Embryonic facial prominence (tissue), 1 donor: ENCODE measurements around the gene PDE4D.
A peak's percentile ranks its signal among the peaks of the same experiment; 100 is the strongest.

Experiments used
- DNase-seq: peaks from one replicate; pipeline ENCODE4 v3.0.0-alpha.2; 2016; ENCODE audit errors: extremely low spot score

PDE4D gene

DNA sequence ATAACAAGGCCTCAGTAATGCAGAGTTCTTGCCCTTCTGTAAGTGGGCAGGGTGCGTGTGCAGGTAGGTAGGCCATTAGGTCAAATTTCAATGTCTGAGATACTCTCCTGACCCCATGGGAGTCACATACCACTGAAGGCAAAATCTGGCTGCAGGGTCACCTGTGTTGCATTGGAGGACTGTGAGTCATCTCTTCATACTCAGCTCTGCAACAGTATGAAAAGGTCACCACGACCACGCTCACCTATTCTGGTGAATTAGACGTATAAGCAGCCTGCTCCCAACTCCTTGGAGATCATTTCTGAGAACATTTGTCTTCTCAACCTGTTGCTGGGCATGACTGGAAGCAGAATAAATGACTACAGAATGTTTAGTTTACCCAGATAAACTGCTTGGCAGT lies 599.8 kb downstream of the PDE4D start:
- no peak for DNase-seq

DNA sequence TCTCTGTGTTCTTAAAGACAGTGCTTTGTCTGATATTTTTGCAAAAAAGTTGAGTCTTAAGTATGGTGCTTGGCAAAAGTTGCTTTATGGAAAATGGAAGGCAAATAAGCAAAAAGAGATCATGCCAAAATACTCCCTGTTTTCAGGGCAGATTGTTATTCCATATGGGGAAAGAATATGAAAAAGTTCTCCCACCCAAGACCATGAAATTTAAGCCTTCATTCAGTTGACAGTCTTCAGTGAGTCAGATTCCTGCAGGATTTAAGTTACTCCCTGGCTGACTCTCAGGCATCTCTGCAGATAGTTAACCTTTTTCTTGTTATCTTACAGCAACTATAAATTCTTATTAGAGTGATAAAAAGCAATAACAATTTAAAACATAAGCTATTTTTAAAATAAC lies 601.6 kb downstream of the PDE4D start:
- no peak for DNase-seq

DNA sequence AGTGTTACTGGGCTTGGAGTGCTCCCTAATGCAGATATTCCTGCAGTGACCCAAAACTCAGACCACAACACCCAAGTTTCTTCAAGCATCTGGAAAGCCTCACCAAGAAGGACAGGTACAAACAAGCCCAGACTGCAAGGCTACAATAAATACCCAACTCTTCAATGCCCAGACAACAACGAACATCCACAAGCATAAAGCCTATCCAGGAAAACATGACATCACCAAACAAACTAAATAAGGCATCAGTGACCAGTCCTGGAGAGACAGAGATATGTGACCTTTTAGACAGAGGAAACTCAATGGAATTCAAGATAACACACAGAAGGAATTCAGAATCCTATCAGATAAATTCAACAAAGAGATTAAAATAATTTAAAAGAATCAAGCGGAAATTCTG lies 605.6 kb downstream of the PDE4D start:
- no peak for DNase-seq

DNA sequence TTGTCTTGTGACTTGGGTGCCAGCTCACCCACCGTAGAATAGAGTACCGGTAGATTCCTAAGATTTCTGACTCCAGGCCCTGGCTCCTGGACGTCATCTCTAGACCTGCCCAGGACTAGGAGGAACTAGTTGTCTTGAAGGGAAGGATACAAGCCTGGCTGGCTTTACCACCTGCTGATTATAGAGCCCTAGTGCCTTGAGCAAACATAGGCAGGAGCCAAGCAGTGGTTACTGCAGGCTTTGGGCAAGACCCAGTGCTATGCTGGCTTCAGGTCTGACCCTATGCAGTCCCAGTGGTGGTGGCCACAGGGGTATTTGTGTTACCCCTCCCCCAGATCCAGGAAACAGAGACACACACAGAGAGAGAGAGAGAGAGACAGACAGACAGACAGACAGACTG lies 606.2 kb downstream of the PDE4D start:
- no peak for DNase-seq

DNA sequence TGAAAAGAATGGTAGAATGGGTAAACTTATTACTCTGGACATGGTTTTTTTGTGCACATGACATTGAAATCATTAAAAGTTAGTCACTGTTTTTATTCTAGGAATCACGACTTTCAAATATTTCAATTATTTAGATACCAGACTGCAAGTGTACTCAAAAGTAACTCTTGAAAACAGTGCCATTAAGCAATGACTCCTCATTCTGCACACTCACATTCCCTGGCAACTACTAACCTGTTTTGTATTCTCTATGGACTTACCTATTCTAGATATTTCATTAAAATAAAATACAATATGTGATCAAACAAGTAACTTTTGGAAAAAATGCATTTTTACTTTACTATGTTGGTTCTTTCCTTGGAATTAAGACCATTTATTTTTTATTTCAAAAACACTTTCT lies 607.0 kb downstream of the PDE4D start:
- DNase-seq = no peak

DNA sequence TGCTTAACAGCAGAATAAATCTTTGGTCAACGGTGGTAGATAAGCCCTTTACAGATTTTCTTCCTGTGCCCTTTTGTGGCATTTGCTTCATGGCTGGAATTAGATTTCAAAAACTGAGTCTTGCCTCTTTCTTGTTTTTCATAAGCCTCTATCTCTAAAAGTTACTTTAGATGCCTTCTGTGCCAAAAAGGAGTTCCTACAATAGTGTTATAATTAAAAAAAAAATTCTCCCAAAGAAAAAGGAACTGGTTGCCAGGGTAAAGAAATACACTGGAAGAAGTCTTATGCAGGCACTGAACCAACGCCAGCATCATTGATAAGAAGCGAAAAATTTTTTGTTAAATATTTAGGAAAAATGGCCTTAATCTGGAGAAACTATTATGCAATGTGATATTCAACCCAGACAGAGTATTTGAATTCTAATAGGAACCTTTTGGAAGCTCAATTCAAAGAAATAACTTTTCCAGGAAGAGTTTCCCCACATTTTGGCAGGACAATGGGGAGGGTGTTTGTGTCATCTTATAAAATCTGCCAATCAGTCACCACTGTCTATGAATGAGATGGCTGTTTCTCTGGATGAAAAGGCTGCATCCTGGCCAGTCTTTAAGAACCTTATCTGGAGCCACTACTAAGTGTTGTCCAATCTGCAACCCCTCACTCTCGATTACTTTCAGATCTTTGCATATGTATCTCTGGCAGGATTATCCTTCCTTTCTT lies 608.1 kb downstream of the PDE4D start:
- DNase-seq = no peak

DNA sequence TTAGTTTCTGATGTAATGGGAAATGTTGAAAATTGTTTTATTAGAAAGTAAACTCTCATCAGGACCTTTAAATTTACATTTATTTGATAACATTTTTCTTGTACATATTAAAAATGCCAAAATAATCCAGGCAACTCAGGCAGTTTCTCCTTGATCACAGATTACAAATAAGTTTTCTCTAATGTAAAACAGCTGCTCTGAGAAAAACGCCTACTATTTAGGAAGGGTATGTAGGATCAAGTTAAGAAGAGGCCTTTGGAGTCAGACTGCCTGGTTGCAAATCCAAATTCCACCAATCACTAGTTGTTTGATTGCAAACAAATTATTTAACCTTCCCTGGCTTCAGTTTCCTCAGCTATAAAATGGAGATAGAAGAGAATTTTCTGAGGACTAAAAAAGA lies 610.8 kb downstream of the PDE4D start:
- DNase-seq = no peak

DNA sequence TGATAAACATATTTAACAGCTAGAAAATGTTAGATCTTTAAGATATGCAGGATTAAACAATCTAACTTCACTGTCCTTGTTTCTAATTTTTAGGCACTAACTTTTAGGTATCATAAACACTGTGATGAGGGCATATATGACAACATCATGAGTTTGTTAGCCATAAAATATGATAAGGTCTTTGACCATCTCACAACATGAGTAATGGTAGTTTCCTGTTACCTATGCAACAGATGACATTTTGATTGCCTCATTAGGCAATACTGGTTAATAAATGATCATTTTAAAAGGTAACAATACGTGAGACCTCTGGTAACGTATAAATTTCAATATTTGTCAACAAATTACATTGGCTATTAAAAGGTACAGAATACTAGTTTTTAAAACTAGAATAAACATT lies 613.5 kb downstream of the PDE4D start:
- DNase-seq = no peak

DNA sequence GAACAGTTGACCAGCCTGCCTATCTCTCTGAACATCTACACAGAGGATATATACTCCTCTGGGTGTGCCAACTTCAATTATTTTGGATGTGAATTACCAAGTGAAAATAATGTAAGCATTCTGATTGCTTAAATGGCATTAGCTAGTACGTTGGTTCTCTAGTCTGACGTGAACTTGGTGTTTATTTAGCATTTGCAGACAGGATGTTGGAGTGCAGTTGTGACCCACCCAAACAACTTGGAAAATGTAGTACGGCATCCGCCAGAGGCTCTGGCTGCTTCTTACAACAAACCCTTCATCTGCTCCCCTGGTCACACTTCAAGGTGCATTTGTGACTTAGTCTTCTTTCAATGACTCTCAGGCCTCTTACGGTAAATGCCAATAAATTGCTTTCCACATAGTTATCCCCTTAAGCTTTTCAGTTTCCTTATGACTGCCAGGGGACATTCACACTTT lies 616.6 kb downstream of the PDE4D start:
- peak; percentile 16 for DNase-seq

DNA sequence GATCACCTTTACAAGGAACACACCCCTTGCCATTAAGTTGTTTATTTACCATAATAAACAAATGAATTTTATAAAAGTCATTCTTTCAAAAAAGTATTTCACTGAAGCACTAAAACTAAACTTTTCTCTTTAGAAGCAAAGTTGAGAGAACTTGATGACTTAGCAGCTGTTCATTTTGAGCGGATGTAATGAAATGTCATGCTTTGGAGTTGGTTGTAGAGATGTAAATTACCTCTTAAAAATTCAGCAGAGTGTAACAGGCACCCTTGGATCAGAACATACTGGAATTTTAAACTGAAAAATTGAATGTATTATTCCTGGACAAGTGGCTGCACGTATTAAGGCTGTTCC lies 617.2 kb downstream of the PDE4D start:
- DNase-seq = no peak

DNA sequence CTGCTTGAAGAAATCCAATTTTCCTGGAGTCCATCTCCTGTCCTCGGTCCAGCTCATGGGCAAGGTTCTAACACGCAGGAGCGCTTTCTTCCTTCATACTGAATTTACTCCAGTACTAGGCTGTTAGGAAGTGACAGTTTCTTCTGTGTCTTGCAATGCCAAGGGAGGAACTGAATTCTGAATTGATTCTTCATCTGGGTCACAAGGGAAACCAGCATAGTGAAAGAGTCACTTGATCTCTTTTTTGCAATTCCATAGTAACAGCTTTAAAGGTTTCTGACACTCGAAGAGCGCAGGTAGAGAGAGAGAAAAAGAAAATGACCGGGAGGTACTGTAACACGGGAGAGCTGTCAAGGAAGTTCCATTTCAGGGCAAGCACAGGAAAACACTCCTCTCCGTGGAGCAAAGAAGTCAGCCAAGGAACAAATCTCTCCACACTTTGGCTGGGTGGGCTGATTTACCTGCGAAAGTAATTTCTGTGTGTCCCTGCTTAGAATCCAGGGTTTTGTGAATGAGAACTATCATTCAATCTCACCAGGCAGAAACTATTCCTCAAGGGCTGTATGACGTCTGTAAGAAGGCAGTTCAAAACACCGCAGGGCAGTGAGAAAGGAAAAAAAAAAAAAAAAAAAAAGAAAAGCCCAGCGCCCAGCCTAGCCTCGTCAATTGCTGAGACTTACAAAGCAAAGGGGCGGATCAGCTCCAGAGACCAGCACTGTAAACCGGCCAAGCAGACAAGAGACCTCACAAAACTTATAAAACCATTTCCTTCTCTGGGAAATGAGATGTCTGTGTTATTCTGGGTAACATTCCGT lies 617.8 kb downstream of the PDE4D start:
- peak; percentile 37 for DNase-seq

DNA sequence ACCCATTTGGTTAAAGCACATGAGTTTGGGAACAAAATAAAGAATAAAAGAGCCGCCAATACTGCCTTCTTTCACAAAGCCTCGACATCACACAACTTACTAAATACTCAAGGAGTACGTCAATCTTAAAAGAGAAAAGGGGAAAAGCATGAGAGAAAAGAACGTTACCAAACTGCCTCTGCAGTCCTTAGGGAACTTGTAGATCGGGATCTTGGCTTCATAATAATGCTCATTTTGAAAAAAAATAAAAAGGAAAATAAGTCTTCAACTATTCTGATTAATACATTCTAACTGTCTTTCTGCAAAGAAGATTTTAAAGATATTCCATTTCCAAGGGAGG lies 618.4 kb downstream of the PDE4D start:
- DNase-seq = no peak

DNA sequence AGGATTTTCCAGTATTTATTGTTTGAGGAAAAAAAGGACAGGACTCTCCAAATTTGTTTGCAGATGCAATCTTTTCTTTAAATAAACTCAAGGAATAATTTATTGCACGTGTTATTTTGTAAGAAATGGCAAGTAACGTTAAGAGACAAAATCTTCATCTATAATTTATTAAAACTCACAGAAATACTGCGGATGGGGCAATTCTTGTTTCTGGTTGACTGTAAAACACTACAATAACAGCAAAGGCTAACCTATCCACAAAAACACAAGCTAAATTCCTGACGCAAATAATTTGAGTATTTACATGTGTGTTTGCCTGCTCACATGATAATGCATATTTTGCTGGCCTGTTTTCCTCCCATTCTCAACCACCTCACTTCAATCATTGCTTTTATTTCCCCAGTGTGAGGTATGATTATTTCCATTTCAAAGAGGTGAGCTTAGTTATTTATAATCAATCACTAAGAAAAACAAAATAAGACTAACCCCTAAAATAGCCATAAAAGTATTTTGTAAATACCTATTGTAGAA lies 619.4 kb downstream of the PDE4D start:
- no peak for DNase-seq

DNA sequence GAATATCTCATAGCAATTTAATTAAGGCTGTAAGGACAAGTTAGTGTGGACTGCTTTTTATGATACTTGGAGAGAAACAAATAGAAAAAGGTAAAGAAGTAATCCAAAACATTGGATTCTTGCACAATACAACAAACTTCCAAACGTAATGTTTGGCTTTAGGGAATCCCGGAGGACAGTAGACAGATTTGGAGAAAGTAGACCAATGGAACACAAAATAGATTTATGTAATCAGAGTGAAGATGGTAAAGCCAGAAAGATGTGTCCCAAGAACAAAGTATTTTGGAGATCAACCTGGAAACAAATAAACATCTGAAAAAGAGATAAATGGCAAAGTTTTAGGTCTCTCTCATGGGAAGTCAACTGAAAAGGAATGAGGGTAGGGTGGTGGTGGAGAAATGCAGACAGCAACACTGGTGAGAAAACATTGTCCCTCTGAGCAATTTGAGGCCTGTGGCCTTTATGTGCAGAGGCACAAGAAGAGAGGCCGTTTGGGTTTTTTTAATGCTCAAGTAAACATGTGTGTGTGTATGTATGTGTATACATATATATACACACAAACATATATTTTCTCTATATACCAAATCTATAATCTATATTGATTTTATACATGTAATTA lies 620.6 kb downstream of the PDE4D start:
- no peak for DNase-seq

DNA sequence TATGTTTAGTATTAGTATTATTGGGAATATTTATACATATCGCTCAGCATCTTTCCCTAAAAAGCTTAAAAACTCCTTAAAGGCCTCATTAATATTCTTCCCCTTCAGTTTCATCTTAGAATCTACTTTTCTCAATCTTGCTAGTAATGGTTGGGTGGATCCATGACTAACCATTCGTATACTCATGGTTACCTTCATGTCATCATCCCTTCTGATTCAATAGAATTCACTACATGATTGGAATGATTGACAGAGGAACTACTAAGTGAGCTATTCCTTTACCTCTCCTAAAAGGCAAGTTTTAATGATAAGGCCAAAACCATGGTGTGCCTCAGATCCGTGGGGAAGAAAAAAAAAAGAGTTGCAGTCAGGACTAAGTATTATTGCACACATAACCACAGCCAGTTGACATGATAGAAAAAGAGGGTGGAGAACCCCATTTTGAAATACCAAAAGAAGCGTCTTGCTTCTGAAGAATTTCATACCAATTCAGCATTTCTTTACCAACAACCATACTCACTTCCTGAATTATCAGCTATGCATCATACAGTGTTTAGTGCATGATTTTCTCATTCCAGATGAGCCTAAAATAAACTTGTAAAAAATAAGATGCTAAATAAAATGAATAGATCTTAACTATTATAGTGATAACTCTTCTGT lies 624.6 kb downstream of the PDE4D start:
- DNase-seq = no peak

DNA sequence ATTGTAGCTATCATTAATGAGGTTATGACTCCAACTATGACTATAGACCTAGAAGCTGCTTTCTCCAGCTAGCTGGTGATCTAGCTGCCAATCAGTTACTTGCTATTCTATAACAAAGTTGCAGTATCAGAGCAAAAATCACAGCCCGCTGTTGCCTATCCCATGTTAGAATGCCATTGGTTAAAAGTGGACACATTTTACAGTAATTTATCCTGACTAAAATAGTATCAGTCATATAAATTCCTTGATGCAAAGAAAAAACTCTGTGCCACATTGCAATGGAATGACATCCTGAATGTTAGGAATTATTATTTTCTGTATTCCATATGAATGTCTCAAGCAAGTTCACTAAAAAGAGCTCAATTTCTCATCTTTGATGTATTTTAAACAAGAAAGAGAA lies 626.5 kb downstream of the PDE4D start:
- DNase-seq = no peak

DNA sequence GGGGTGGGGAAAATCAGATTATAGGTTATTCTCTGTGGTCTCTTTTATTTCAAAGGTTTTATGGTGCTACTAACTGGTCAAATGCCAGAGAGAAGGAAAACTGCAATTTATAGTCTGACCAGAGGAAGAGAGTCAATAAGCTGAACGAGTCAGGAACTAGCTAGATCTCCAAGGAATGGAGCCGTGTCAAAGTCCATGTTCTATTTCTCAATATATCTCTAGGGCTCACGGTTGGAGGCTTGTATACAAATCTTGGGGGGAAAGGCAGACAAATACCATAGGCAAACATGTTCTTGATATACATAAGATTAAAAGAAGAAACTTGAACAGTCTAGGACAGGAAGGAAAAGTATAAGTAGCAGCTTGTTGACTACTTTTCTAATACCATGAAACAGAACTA lies 627.1 kb downstream of the PDE4D start:
- DNase-seq = no peak

DNA sequence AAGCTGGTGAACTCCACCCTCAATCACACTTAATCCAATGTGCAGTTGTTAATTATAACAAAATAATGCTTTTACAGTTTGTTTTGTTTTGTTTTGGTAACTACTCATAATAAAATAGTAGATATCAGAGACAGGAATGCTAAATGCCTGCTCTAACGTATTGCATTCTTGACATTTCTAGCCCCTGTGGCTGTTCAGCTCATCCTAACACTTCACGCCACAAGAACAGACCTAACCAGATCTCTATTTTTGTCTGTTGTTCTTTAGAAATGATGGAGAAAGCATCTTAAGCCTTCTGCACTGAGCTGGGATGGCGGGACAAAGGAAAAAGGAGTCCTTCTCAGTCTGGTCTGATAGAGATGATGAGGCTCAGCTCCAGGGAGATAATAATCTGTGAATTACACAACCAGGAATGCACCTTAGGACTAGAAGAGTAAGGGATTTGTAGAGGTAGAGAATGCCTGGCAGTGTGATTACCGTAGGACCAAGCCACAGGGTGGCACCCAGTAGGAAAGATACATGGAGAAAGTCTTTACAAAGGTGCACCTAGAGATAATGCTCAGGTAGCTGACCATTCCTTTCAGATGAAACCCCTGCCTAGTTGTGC lies 628.8 kb downstream of the PDE4D start:
- no peak for DNase-seq

DNA sequence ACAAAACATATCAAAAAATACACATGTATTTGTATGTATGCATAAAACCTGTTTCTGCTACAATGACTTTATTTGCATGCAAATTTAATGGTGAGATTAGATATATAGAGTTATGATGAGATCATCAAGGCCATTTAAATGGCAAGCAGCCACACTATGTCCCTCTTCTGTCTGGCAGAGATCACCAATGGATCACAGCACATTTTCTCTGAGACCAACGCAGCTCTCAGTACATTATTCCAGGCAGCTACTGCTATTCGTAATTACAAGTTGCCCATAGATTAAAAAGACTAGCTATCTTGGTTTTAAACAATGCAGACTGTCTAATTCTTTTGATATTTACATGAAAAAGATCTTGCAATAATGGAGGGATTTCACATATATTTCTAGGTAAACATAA lies 629.5 kb downstream of the PDE4D start:
- DNase-seq = no peak

DNA sequence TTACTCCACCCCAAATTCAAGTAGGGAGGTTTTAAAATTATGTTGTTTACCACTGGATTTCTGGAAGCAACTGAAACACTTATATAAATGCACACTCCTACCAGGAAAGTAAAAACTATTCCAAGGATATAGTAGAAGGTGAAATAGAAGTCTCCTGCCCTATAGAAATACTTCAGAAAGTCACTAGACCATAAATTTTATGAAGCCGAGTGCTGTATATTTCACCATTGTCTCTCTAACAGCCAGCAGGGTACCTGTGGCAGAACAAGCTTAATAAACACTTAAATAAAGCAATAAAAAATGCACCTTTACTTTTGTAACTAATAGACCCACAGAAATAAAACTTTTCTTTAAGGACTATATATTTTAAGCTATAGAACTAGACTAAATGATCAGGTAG lies 631.6 kb downstream of the PDE4D start:
- DNase-seq = no peak

DNA sequence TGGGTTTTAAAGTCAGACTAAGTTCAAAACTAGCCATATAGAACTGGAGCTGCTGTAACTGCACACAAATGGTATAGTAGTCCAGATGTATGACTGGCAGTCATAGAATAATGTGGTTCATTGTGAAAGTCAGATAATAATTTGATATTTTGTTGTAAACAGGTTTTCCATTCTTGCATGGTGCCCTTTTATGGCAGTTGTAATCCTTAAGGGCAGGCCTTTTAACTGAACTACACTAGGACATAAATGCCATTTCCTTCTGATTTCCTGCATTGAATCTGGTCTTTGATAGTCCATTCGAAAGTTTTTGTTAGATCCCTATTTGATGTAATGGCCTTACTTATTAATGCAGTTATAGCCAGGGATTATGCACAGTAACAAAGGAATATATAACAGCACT lies 632.6 kb downstream of the PDE4D start:
- DNase-seq = no peak

DNA sequence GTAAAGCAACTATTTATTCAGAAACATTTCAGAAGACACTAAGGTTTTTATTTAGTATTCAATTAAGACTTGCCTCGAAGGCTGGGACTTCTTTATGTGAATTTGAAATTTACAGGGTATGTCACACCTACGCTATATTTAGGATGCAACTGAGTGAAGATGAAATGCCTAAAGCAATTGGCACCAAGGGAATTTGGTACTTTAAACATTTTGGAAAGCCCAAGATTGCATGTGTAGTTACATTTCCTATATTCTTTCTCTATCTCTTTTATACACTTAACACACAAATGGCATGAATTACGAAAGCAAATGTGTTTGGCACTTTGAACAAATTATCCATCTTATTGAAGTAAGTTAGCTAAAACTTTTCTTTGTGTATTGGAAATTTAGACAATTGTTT lies 633.3 kb downstream of the PDE4D start:
- DNase-seq = no peak
